DND-41 (cell line): ENCODE results near the gene CMTM7.

Source experiments
- EZH2 ChIP-seq: IDR thresholded peaks from 3 replicates; pipeline ENCODE4 v1.6.1; 2012; ENCODE audit warnings: borderline replicate concordance, low read depth, mild to moderate bottlenecking, moderate library complexity, low read length, inconsistent platforms; ENCODE audit not compliant: severe bottlenecking
- TF ChIP-seq, protein P1 (sequence below): IDR thresholded peaks from 2 replicates; pipeline ENCODE4 v1.5.1; 2012; ENCODE audit warnings: borderline replicate concordance, low read length, moderate library complexity, mild to moderate bottlenecking; ENCODE audit not compliant: poor library complexity, severe bottlenecking; ENCODE audit errors: extremely low read depth

DNA sequence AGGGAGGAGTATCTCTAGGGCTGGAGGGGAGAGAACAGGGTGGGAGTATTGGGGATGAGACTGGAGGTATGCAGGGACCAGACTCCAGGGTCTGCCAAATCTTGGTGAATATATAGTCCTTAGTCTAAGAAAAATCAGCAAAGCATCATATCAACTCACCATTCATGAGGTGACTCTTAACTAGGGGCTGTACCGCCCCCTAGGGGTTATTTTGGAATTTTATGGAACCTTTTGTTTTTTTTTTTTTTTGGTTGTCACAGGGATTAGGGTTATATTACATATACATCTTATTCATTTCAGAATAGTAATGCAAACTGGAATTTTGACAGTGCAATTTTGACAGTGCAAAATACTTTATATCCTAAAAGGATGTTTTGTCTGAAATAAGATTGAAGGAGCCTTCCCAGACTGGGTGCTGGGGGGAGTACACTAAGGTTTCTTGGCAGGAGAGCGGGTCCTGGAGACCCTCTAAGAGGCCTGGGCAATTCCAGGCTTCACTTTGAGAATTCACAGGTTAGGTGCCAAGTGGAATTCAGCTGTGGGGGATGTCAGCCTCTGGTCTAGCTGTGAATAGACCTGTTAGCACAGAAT lies 7.5 kb downstream of the CMTM7 start:
- TF ChIP-seq, protein P1, sequence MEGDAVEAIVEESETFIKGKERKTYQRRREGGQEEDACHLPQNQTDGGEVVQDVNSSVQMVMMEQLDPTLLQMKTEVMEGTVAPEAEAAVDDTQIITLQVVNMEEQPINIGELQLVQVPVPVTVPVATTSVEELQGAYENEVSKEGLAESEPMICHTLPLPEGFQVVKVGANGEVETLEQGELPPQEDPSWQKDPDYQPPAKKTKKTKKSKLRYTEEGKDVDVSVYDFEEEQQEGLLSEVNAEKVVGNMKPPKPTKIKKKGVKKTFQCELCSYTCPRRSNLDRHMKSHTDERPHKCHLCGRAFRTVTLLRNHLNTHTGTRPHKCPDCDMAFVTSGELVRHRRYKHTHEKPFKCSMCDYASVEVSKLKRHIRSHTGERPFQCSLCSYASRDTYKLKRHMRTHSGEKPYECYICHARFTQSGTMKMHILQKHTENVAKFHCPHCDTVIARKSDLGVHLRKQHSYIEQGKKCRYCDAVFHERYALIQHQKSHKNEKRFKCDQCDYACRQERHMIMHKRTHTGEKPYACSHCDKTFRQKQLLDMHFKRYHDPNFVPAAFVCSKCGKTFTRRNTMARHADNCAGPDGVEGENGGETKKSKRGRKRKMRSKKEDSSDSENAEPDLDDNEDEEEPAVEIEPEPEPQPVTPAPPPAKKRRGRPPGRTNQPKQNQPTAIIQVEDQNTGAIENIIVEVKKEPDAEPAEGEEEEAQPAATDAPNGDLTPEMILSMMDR: peak; percentile 67
- TF ChIP-seq EZH2: no peak
